Mucosa of rectum (tissue), 2 donors: ENCODE measurements around the gene CCDC78.
A peak's percentile ranks its signal among the peaks of the same experiment; 100 is the strongest.
"Not testable (repeated sequence)": the region's sequence is repeated elsewhere in the genome, so short reads cannot be mapped to it uniquely, and the experiment has no call there.

Experiments
- H3K27ac ChIP-seq, 2 donors: one replicate each; pipeline ENCODE4 v1.7.0; 2013; ENCODE audit warnings: inconsistent platforms in 2 of 2, low read depth in 2 of 2, low read length in 2 of 2
- H3K27me3 ChIP-seq, 2 donors: one replicate each; pipeline ENCODE4 v1.7.0; 2013; ENCODE audit warnings: low read length in 2 of 2; ENCODE audit not compliant: control insufficient read depth in 2 of 2, insufficient read depth in 2 of 2
- H3K36me3 ChIP-seq, 2 donors: one replicate each; pipeline ENCODE4 v1.7.0; 2013; ENCODE audit warnings: low read length in 2 of 2; ENCODE audit not compliant: control insufficient read depth in 2 of 2, insufficient read depth in 2 of 2
- H3K4me1 ChIP-seq, 2 donors: one replicate each; pipeline ENCODE4 v1.7.0; 2013; ENCODE audit warnings: low read length in 2 of 2, mild to moderate bottlenecking in 1 of 2; ENCODE audit not compliant: control insufficient read depth in 2 of 2, insufficient read depth in 2 of 2
- H3K4me3 ChIP-seq, 2 donors: one replicate each; pipeline ENCODE4 v1.7.0; 2013; ENCODE audit warnings: low read length in 2 of 2
- H3K9ac ChIP-seq, 2 donors: one replicate each; pipeline ENCODE4 v1.7.0; 2013; ENCODE audit warnings: low read length in 2 of 2, low read depth in 1 of 2, mild to moderate bottlenecking in 1 of 2
- H3K9me3 ChIP-seq, 2 donors: one replicate each; pipeline ENCODE4 v1.7.0; 2013; ENCODE audit warnings: low read length in 2 of 2; ENCODE audit not compliant: control insufficient read depth in 2 of 2
- donor health status: healthy.
- donor health status: Normal muscosa, but diverticular disease.

The CCDC78 gene

DNA sequence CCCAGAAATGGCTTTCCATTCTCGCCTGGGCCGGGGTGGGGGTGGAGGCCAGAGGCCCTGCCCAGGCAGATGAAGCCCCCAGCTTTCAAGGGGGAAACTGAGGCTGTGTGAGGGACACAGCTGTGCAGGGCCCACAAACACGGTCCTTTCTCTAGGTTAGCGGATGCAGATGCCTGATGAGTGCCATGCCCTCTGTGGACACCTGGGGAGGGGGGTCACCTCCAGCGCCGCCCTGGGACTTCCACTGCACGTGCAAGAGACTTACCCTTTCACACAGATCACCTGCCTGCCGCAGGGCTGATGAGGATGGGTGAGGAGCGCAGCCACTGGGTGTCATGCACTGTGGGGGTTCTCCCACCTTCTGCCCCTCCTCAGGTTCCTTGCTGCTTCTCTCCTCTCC, 7.9 kb downstream of the CCDC78 start:
- Histone ChIP-seq H3K4me1 (peaks cover 44 to 47% of the 10 kb centered on the region in 2 donors), H3K27me3 (peaks cover 10 to 12% of the 10 kb centered on the region in 2 donors), H3K27ac (no peak overlapping the region), H3K9ac (no peak overlapping the region), H3K9me3 (no peaks in the 10 kb centered on the region), H3K36me3 (no peaks in the 10 kb centered on the region), H3K4me3 (peak overlapping the region in 1 of 2 donors; percentile 26)

DNA sequence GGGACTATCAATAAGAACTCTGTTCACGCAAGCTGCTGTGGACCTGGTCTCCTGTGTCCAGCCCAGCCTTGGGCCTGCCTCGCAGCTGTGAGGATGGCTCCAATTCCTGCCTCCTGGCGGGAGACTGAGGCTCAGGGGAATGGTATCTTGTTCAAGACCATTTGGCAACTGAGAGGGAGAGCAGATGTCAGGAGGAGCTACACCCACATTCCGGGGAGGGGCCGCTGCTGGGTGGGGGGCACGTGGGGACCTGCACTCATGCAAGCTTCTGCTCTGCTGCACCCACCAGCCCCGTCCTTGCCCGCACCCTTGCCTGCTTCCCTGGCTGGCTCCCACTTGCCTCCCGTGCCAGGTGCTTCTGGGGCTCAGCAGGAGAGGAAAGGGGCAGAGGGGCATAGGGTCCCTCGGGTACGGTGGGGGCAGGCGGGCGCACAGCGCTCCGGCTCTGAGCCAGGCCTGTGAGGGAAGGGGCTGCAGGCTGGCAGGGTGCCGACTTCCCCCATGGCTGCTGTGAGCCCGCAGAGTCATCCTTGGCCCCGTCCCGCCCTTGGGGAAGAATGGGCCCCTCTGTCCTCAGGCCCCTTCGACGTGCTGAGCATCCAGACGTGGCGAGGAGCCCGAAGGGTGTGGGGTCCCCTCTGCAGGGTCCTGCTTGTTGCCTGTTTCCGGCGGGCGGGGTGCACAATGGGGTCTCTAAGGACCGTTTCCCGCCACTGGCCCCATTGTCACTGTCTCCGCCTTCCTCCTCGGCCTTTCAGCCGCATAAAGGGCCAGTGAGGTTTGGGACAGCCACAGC, 8.6 kb downstream of the CCDC78 start:
- Histone ChIP-seq H3K4me3 (no peak overlapping the region), H3K4me1 (peaks cover 44 to 47% of the 10 kb centered on the region in 2 donors), H3K9me3 (no peaks in the 10 kb centered on the region), H3K27me3 (peaks cover 10 to 12% of the 10 kb centered on the region in 2 donors), H3K27ac (no peak overlapping the region), H3K36me3 (no peaks in the 10 kb centered on the region), H3K9ac (no peak overlapping the region)

DNA sequence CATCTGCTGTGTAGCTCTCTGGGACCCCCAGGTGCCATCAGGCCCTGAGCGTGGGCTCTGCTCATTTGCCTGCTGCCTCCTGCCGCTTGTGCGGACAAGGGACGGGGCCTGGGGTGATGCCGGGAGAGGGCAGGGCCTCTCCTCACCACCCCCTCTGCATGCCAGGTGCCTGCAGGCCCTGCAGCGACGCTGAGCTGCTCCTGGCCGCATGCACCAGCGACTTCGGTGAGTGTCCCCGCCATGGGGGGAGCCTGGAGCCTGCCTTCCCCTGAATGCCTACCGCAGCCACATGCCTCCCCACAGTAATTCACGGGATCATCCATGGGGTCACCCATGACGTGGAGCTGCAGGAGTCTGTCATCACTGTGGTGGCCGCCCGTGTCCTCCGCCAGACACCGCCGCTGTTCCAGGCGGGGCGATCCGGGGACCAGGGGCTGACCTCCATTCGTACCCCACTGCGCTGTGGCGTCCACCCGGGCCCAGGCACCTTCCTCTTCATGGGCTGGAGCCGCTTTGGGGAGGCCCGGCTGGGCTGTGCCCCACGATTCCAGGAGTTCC, 9.4 kb downstream of the CCDC78 start:
- Histone ChIP-seq H3K27me3 (peaks cover 10 to 12% of the 10 kb centered on the region in 2 donors), H3K4me3 (no peak overlapping the region), H3K4me1 (peaks cover 43 to 47% of the 10 kb centered on the region in 2 donors), H3K36me3 (no peaks in the 10 kb centered on the region), H3K9ac (no peak overlapping the region), H3K9me3 (no peaks in the 10 kb centered on the region), H3K27ac (no peak overlapping the region)

DNA sequence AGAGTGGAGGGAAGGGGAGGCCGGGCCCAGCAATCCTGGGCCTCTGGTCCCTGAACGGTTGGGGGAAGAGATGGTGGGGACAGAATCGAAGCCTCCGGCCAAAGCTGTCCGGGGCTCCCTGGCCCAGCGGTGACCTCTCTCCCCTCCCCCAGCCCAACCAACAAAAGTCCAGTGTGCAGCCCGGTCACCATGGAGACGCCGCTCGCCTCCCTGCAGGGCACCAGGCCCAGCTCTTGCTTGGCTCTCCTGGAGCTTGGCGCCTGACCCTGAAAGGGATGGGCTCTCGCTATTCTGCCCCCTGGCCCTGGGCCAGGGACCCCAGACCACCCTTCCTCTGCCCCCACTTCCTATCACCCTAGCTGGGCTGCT, 10.1 kb downstream of the CCDC78 start:
- peak overlapping the region in 1 of 2 donors; percentile 37 for H3K4me3 ChIP-seq
- peak overlapping the region in 1 of 2 donors; percentile 20 for H3K9ac ChIP-seq
- no peaks in the 10 kb centered on the region for H3K9me3 ChIP-seq
- H3K36me3 ChIP-seq: no peaks in the 10 kb centered on the region
- peaks cover 38 to 41% of the 10 kb centered on the region in 2 donors for H3K4me1 ChIP-seq
- H3K27ac ChIP-seq: no peak overlapping the region
- peaks cover 11 to 15% of the 10 kb centered on the region in 2 donors for H3K27me3 ChIP-seq

DNA sequence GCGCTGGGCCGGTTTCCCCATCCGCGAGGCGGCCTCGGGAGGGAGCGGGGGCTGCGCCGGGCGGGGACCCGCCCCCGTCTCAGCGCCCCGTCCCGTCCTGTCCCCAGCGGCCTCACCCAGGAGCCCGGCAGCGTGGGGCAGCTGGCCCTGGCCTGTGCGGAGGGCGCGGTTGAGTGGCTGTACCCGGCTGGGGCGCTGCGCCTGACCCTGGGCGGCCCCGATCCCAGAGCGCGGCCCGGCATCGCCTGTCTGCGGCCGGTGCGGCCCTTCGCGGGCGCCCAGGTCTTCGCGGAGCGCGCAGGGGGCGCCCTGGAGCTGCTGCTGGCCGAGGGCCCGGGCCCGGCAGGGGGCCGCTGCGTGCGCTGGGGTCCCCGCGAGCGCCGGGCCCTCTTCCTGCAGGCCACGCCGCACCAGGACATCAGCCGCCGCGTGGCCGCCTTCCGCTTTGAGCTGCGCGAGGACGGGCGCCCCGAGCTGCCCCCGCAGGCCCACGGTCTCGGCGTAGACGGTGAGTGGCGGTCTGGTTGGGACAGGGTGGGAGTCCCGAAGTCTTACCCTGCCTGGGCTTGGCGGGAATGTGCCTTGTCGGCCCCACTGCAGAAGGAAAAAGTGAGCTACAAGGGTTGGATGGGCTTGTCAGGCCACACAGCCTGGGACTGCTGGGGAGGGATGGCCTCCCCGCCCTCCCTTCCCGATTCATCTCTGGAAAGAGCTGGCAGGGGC, 10.6 kb downstream of the CCDC78 start:
- Histone ChIP-seq H3K9ac (peak overlapping the region in 1 of 2 donors; percentile 43), H3K27me3 (peaks cover 13 to 21% of the 10 kb centered on the region in 2 donors), H3K27ac (no peak overlapping the region), H3K4me3 (peak overlapping the region; percentile 48 to 61), H3K9me3 (no peaks in the 10 kb centered on the region), H3K36me3 (no peaks in the 10 kb centered on the region), H3K4me1 (peaks cover 36 to 39% of the 10 kb centered on the region in 2 donors)

DNA sequence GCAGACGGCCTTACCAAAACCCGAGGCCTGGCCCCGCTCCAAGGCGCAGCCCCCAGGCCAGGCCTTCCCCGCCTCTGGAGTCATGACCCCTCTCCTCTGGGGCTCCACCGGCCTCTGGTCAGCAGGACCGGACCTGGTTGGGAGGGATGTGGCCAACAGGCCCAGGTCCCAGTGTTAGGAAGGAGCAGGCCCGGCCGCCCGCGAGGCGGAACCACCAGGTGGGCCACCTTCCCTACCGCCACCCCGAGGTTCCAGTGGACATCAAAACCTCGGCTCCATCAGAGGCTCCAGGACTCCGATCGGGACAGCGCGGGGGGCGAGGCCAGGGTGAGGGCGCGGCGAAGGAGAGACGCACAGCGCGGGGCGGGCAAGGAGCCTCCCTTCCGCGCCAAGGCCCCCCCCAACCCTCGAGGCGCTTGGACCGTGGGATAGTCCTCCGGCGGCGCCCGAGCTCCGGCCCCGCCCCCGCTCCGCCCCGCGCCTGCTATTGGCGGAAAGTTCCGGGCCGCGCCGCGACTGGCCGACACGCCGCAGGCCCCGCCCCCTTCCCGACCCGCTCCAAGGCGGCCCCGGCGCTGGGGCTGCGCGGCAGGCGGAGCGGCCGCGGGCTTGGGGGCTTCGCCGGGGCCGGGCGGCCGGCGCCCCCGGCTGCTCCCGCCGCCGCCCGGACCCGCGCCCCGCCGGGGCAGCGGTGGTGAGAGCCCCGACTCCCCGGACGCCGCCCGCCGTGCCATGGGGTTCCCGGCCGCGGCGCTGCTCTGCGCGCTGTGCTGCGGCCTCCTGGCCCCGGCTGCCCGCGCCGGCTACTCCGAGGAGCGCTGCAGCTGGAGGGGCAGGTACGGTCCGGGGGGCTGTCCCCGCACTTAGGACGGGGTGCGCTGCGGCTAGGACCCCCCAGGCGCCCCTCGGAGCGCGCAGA, 11.4 kb downstream of the CCDC78 start, which contains the start of gene METRN:
Gene METRN, plus strand, starts transcription at position 561 of the 919 bp plus-strand sequence. Its CDS starts 172 bp downstream, at position 733.
- H3K4me3 ChIP-seq: peak within 1 kb of the TSS; percentile 48 to 61
- H3K27me3 ChIP-seq: peaks cover 13 to 28% of the 10 kb centered on the region in 2 donors
- no peaks in the 10 kb centered on the region for H3K9me3 ChIP-seq
- no peaks in the 10 kb centered on the region for H3K36me3 ChIP-seq
- H3K9ac ChIP-seq: peak within 1 kb of the TSS in 1 of 2 donors; percentile 43
- H3K4me1 ChIP-seq: peaks cover 28 to 31% of the 10 kb centered on the region in 2 donors
- H3K27ac ChIP-seq: no peak within 1 kb of the TSS

DNA sequence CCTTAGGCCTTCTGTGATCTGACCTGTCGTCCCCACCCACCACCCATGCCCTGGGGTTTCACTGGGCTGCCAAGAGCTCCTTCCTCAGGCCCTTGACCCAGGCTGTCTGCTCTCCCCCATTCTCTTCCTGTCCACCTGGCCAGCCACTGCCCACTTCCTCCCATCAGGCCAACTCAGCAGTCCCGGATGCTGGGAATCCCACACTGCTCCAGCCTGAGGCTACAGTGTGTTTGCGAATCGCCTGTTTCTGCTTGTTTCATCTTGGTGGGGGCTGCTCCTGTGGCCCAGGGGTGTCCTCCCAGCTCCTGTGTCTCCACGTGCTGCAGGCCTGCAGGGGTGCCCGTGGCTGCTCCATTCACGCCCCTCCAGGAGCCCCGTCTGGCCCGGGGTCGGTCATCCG, 12.2 kb downstream of the CCDC78 start:
- no peak overlapping the region for H3K9ac ChIP-seq
- H3K4me1 ChIP-seq: peaks cover 21 to 25% of the 10 kb centered on the region in 2 donors
- H3K27me3 ChIP-seq: peaks cover 18 to 33% of the 10 kb centered on the region in 2 donors
- no peaks in the 10 kb centered on the region for H3K9me3 ChIP-seq
- no peaks in the 10 kb centered on the region for H3K36me3 ChIP-seq
- no peak overlapping the region for H3K4me3 ChIP-seq
- no peak overlapping the region for H3K27ac ChIP-seq

DNA sequence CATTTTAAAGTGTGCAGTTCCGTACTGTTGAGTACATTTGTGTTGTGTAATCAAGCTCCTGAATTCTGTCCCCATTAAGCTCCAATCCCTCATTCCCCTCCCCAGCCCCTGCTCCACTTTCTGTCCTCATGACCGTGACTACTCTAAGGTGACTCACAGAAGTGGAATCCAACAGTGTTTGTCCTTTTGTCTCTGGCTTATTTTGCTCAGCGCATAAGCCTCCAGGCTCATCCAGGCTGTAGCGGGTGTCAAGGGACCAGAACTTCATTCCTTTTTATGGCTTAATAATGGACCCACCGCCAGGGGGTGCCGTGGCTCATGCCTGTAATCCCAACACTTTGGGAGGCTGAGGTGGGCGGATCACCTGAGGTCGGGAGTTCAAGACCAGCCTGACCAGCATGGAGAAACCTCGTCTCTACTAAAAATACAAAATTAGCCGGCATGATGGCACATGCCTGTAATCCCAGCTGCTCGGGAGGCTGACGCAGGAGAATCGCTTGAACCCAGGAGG, 13.4 kb downstream of the CCDC78 start:
- H3K9me3 ChIP-seq, H3K27ac ChIP-seq, H3K4me3 ChIP-seq, H3K9ac ChIP-seq, H3K36me3 ChIP-seq: not testable (repeated sequence)
- peaks cover 24 to 44% of the 10 kb centered on the region in 2 donors for H3K27me3 ChIP-seq
- H3K4me1 ChIP-seq: peaks cover 12 to 13% of the 10 kb centered on the region in 2 donors

DNA sequence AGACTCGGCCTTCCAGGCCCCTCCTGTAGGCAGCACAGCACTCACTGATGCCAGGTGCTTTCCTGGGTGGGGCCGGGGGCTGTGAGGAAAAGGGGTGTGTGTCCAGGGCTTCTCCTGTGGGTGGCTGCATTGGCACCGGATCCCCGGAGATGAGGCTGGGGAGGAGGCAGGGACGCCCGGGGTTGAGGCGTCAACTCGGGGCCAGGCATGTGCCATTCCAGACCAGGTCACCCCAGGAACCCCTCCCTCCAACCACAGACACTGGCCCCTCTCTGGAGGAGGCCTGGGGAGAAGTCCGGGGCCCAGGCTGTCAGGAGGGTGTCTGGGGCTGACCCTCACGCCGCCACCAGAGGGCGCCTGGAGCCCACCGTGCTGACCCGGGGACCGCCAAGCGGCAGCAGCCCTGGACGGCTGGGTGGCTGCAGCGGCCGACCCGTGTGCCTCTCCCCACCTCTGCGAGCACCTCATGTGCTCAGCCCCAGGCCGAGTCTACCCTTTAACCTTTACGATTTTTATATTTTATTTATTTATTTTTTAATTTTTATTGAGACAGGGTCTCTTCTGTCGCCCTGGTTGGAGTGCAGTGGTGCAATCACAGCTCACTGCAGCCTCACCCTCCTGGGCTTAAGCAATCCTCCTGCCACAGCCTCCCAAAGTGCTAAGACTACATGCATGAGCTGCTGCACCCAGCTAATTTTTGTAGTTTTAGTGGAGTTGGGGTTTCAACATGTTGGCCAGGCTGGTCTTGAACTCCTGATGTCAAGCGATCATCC, 14.5 kb downstream of the CCDC78 start:
- H3K4me1 ChIP-seq: peaks cover 12 to 13% of the 10 kb centered on the region in 2 donors
- H3K9ac ChIP-seq: no peak overlapping the region
- no peak overlapping the region for H3K27ac ChIP-seq
- peaks cover 29 to 52% of the 10 kb centered on the region in 2 donors for H3K27me3 ChIP-seq
- H3K4me3 ChIP-seq: no peak overlapping the region
- H3K36me3 ChIP-seq: no peaks in the 10 kb centered on the region
- no peaks in the 10 kb centered on the region for H3K9me3 ChIP-seq
